Measurements from ENCODE around the gene GFY.

The GFY gene

GRCh38 chr19:49468199-49468598 lies 43.0 kb downstream of the GFY start:
- Histone ChIP-seq H3K9ac (peak overlapping the region; percentile 54; the same call in 1 of the 2 replicates), H3K79me2 (ENCODE audit: insufficient read depth, low read depth) (no peaks in the 10 kb centered on the region), H3K27me3 (ENCODE audit: insufficient read depth, low read depth) (no peaks in the 10 kb centered on the region), H3K4me1 (ENCODE audit: low read depth, poor library complexity, severe bottlenecking) (peaks cover 49% of the 10 kb centered on the region), H2AFZ (ENCODE audit: low read depth) (no peak overlapping the region), H4K20me1 (ENCODE audit: insufficient read depth) (no peaks in the 10 kb centered on the region), H3K4me3 (IDR thresholded peaks at IDR 0.05; ENCODE audit: insufficient read depth, low read depth, low read length) (no peak overlapping the region), H3K36me3 (ENCODE audit: insufficient read depth) (no peaks in the 10 kb centered on the region), H3K4me2 (peak overlapping the region; percentile 89), H3K27ac (peak overlapping the region; percentile 94)
- no peak for TF ChIP-seq CTCF (conservative IDR thresholded peaks at IDR 0.05; ENCODE audit: low read depth, low read length)

GRCh38 chr19:49468746-49469447 lies 43.7 kb downstream of the GFY start:
- TF ChIP-seq CTCF (conservative IDR thresholded peaks at IDR 0.05; ENCODE audit: low read depth, low read length) = no peak
- H3K79me2 ChIP-seq (ENCODE audit: insufficient read depth, low read depth) = no peaks in the 10 kb centered on the region
- H3K4me3 ChIP-seq (IDR thresholded peaks at IDR 0.05; ENCODE audit: insufficient read depth, low read depth, low read length) = no peak overlapping the region
- peak overlapping the region; percentile 54; the same call in 1 of the 2 replicates for H3K9ac ChIP-seq
- peak overlapping the region; percentile 89 for H3K4me2 ChIP-seq
- H3K36me3 ChIP-seq (ENCODE audit: insufficient read depth) = no peaks in the 10 kb centered on the region
- no peaks in the 10 kb centered on the region for H3K27me3 ChIP-seq (ENCODE audit: insufficient read depth, low read depth)
- H3K27ac ChIP-seq = peak overlapping the region; percentile 94
- peaks cover 56% of the 10 kb centered on the region for H3K4me1 ChIP-seq (ENCODE audit: low read depth, poor library complexity, severe bottlenecking)
- no peaks in the 10 kb centered on the region for H4K20me1 ChIP-seq (ENCODE audit: insufficient read depth)
- H2AFZ ChIP-seq (ENCODE audit: low read depth) = peak overlapping the region; percentile 37; the same call in 1 of the 2 replicates

- H3K27me3 ChIP-seq (ENCODE audit: insufficient read depth, low read depth) = no peaks in the 10 kb centered on the region
- 0 out of 2 replicates have a peak, but pooled peaks have one; percentile 30 for TF ChIP-seq CTCF (conservative IDR thresholded peaks at IDR 0.05; ENCODE audit: low read depth, low read length)
- no peaks in the 10 kb centered on the region for H3K36me3 ChIP-seq (ENCODE audit: insufficient read depth)
- no peak overlapping the region for H3K9ac ChIP-seq
- H3K4me2 ChIP-seq = peak overlapping the region; percentile 15; the same call in 1 of the 2 replicates
- H4K20me1 ChIP-seq (ENCODE audit: insufficient read depth) = no peaks in the 10 kb centered on the region
- peaks cover 62% of the 10 kb centered on the region for H3K4me1 ChIP-seq (ENCODE audit: low read depth, poor library complexity, severe bottlenecking)
- no peaks in the 10 kb centered on the region for H3K79me2 ChIP-seq (ENCODE audit: insufficient read depth, low read depth)
- no peak overlapping the region for H2AFZ ChIP-seq (ENCODE audit: low read depth)
- no peak overlapping the region for H3K4me3 ChIP-seq (IDR thresholded peaks at IDR 0.05; ENCODE audit: insufficient read depth, low read depth, low read length)
- peak overlapping the region; percentile 94 for H3K27ac ChIP-seq
Measured at GRCh38 chr19:49469828-49470614, 44.8 kb downstream of the GFY start.

- no peak overlapping the region for H3K9ac ChIP-seq
- peaks cover 66% of the 10 kb centered on the region for H3K4me1 ChIP-seq (ENCODE audit: low read depth, poor library complexity, severe bottlenecking)
- H2AFZ ChIP-seq (ENCODE audit: low read depth) = no peak overlapping the region
- no peaks in the 10 kb centered on the region for H3K27me3 ChIP-seq (ENCODE audit: insufficient read depth, low read depth)
- no peaks in the 10 kb centered on the region for H3K79me2 ChIP-seq (ENCODE audit: insufficient read depth, low read depth)
- no peak for TF ChIP-seq CTCF (conservative IDR thresholded peaks at IDR 0.05; ENCODE audit: low read depth, low read length)
- H3K4me3 ChIP-seq (IDR thresholded peaks at IDR 0.05; ENCODE audit: insufficient read depth, low read depth, low read length) = no peak overlapping the region
- no peak overlapping the region for H3K27ac ChIP-seq
- no peaks in the 10 kb centered on the region for H4K20me1 ChIP-seq (ENCODE audit: insufficient read depth)
- peak overlapping the region; percentile 15; the same call in 1 of the 2 replicates for H3K4me2 ChIP-seq
- H3K36me3 ChIP-seq (ENCODE audit: insufficient read depth) = no peaks in the 10 kb centered on the region
Measured at GRCh38 chr19:49470615-49470978, 45.4 kb downstream of the GFY start.
